Activated CD4-positive, alpha-beta T cell treated with anti-CD3 and anti-CD28 coated beads for 4 hours (primary cell): ENCODE results near the gene C15orf40.
A peak's percentile ranks its signal among the peaks of the same experiment; 100 is the strongest.
"Not testable (repeated sequence)": the region's sequence is repeated elsewhere in the genome, so short reads cannot be mapped to it uniquely, and the experiment has no call there.

Experiments
- DNase-seq, 2 donors: peaks; one replicate each; pipeline ENCODE4 v3.0.0-alpha.2; 2020

Gene C15orf40

GRCh38 chr15:83011271-83012075 lies at the start of gene C15orf40:
Gene C15orf40 (minus strand): TSS chr15:83011639. CDS start chr15:83011607, 32 bp downstream.
- DNase-seq, result peak; percentile 81 to 82

GRCh38 chr15:83057696-83058376 lies 46.4 kb upstream of the C15orf40 start:
- no peak for DNase-seq

- DNase-seq, result no peak
These were observed 45.6 kb upstream of the C15orf40 start for GRCh38 chr15:83057002-83057401.

GRCh38 chr15:83053151-83053550 lies 41.7 kb upstream of the C15orf40 start:
- no peak for DNase-seq

- no peak for DNase-seq
These were observed 35.2 kb upstream of the C15orf40 start for GRCh38 chr15:83046558-83047127.

DNA sequence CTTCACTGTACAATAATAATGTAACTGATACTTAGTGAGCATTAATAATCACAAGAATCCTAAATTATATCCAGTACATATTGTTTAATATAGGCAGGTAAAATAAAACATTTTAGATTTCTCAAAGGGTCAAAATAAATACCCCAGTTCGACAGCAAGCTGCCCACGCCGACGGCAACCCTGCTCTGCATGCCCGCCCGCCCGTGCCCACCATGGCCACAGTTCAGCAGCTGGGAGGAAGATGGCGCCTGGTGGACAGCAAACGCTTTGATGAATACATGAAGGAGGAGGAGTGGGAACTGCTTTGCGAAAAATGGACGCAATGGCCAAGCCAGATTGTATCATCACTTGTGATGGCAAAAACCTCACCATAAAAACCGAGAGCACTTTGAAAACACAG lies 32.7 kb upstream of the C15orf40 start:
- no peak for DNase-seq

DNA sequence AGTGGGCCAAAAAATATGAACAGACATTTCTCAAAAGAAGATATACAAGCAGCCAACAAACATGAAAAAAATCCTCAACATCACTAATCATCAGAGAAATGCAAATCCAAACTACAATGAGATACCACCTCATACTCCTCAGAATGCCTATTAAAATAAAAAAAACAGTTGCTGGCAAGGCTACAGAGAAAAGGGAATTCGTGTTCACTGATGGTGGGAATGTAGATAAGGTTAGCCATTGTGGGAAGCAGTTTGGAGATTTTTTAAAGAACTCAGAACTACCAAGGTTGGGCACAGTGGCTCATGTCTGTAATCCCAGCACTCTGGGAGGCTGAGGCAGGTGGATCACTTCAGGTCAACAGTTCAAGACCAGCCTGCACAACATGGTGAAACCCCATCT lies 27.8 kb upstream of the C15orf40 start:
- no peak for DNase-seq

DNA sequence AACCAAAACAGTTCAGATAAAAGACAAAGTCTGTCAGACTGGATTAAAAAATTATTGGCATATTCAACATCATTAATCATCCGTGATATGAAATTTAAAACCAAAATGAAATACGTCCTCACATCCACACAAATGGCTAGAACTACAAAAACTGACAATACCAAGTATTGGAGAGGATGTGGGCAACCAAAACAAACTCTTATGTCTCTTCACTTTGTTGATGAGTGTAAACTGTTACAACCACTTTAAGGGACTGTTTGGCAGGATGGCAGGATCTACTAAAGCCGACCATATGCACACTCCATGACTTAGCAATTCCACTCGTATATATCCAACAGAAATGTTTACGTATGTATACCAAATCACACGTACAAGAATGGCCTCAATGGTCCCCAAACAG lies 24.8 kb upstream of the C15orf40 start:
- no peak for DNase-seq

GRCh38 chr15:83031234-83031633 lies 19.8 kb upstream of the C15orf40 start:
- not testable (repeated sequence) for DNase-seq

- no peak for DNase-seq
These were observed 18.6 kb upstream of the C15orf40 start for GRCh38 chr15:83030021-83030420.

- no peak for DNase-seq
These were observed 7.0 kb upstream of the C15orf40 start for GRCh38 chr15:83018436-83018835.

DNA sequence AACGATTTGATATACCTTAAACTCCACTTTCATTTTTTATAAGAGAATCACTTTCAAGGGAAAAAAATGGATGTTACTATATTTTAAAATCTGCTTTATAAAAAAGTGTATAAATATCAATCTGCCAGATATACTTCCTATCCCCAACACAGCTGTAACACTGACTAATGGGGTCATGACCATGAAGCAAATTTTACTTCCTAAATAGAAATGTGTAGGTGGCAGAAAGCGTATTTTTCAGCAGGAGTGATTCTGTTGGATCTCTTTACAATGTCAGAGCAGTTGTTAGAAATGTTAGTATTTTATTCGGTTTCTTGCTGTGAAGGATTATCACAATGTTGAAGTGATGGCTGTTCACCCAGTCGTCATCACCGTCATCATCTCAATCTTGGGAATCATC lies 5.5 kb upstream of the C15orf40 start:
- DNase-seq, result no peak

DNA sequence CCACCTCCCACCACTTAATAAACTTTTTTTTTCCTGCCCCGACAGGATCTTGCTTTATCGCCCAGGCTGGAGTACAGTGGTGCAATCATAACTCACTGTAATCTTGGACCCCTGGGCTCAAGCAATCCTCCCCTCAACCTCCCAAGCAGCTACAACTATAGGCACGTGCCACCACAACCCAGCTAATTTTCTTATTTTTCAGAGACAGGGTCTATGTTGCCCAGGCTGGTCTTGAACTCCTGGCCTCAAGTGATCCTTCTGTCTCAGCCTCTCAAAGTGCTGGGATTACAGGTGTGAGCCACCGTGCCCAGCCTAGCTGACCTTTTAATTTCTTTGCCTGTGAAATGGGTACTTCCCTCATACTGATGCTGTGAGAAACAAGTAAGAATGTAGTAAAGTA lies 3.9 kb upstream of the C15orf40 start:
- DNase-seq, result no peak

- no peak for DNase-seq
These were observed 2.8 kb upstream of the C15orf40 start for GRCh38 chr15:83014205-83014653.

GRCh38 chr15:83012636-83013035 lies 1.2 kb upstream of the C15orf40 start:
- DNase-seq, result no peak

DNA sequence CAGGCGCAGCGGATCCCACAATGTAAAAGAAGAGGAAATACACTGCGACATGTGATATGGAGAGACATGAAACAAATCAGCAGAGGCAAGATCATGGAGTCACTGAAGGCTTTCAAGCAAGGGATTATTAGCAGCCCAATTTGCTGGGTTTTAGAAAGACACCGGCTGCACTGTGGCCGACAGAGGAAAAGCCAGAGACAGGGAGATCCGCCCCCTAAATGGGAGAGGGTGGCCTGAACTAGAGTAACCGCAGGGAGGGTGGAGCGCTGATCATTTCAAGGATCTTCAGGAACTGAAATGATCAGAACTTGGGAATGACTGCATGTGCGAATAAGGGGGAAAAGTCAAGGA lies 612 bp upstream of the C15orf40 start:
- no peak for DNase-seq

GRCh38 chr15:83010709-83011270 lies 649 bp downstream of the C15orf40 start:
- DNase-seq, result peak; percentile 75 to 80

DNA sequence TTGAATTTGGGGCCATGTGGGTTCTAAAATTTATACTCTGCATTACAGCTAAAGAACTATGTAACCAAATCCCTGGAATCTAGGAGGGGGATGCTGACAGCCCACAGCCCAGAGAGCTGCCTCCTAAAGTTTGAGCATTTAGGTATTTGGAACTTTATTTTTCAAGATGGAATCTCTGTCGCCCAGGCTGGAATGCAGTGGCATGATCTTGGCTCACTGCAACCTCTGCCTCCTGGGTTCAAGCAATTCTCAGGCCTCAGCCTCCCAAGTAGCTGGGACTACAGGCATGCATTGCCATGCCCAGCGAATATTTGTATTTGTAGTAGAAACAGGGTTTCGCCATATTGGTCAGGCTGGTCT lies 10.8 kb downstream of the C15orf40 start:
- not testable (repeated sequence) for DNase-seq

DNA sequence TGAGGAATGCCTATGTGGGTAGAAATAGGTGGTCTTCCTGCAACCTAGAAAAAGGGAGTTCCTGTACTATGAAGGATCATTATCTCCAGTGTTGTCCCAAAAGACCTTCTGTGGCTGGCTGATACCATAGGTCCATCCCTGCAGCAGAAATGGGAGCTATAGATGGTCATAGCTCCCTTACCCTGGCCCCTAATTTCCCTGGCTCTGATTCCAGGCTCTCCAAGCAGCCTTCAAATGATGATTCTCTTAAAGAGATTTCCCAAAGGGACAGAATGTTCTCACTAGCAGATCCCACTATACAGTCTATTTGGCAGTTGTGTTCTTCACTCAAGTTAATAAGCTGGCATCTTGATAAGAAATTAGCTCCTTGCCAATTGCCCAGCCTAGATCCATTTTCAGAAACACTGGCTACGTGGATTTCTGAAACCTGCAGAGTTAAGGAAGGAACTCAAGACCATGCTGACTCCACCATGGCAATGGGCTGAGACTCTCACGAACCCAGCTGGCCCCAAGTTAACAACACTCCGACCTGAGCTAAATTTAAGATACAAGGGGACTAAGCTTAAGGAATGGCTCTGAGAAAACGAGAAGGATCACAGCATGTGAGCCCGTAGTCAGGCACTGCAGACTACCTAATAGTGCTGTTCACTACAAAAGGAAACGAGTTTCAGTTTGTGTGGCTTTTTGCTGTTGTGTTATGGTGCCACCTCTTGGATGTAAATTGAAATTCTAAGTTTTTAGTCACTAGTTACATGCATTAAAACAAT lies 11.4 kb downstream of the C15orf40 start:
- peak; percentile 18 to 31 for DNase-seq

GRCh38 chr15:82999426-82999825 lies 12.0 kb downstream of the C15orf40 start:
- DNase-seq, result no peak

DNA sequence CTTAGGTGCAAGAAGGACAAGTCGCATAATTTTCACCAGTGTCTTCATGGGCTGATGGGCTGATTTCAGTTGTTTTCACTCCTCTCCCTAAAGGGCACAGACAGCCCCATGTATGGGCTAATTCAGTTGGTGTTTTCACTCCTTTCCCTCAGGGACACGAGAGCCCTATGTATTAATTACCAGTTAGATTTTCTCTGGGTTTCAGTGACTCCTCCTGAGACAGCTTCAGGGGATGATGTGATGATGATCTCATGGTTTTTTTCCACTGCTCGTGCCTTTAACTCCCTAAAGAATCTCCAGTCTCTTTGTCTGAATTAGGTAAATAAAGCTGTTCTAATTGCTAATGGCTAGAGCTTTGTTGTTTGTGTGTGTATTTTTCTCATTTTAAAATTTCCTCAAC lies 15.5 kb downstream of the C15orf40 start:
- DNase-seq, result no peak

- no peak for DNase-seq
These were observed 16.4 kb downstream of the C15orf40 start for GRCh38 chr15:82995076-82995475.

DNA sequence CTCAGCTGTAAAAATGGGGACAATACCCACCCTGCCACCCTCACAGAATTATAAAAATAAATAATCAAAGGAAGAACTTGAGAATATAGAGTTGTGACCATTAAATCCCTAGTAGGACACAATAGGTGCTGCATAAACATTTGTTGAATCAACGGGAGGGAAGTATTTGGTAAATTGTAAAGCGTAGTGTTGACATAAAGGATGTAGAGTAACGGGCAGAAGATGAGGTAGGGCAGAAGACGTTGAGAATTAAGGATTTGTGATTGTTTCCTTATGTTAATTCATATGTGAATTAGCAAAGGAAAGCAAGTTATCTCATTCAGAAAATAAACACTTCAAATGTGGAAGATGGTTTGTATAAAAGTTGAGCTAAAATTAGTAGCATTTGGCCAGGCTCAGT lies 18.3 kb downstream of the C15orf40 start:
- DNase-seq, result no peak
